Stimulated activated CD8-positive, alpha-beta memory T cell treated with anti-CD3 and anti-CD28 coated beads, Interleukin-2, amount 100 ng/mL, for 1 hour (primary cell): ENCODE results near the gene BTBD19.
"Not testable (repeated sequence)": the region's sequence is repeated elsewhere in the genome, so short reads cannot be mapped to it uniquely, and the experiment has no call there.

Experiments
- DNase-seq, 2 donors: peaks; one replicate each; pipeline ENCODE4 v3.0.0-alpha.2; 2020; ENCODE audit warnings: low read depth in 2 of 2

The BTBD19 gene

GRCh38 chr1:44808063-44808937 is at the start of gene BTBD19:
Gene BTBD19, plus strand, starts transcription at chr1:44808523. Its CDS starts 298 bp downstream, at chr1:44808821.
- DNase-seq, result no peak

- DNase-seq, result no peak
Measured at GRCh38 chr1:44759077-44759476, 49.2 kb upstream of the BTBD19 start.

- no peak for DNase-seq
Measured at GRCh38 chr1:44760876-44761275, 47.4 kb upstream of the BTBD19 start.

GRCh38 chr1:44766421-44766820 is 41.9 kb upstream of the BTBD19 start:
- DNase-seq, result not testable (repeated sequence)

GRCh38 chr1:44775078-44775929 is 33.0 kb upstream of the BTBD19 start, which contains the start of gene RPS8:
Gene RPS8, plus strand, starts transcription at chr1:44775540. Its CDS starts 57 bp downstream, at chr1:44775597.
- peak; percentile 80 to 81 for DNase-seq

GRCh38 chr1:44775930-44776729 is 32.2 kb upstream of the BTBD19 start:
- peak in 1 of 2 donors; percentile 20 for DNase-seq

- DNase-seq, result no peak
Measured at GRCh38 chr1:44776730-44777068, 31.6 kb upstream of the BTBD19 start.

GRCh38 chr1:44777547-44777946 is 30.8 kb upstream of the BTBD19 start:
- no peak for DNase-seq

GRCh38 chr1:44777969-44778635 is 30.2 kb upstream of the BTBD19 start:
- no peak for DNase-seq

GRCh38 chr1:44778705-44779576 is 29.4 kb upstream of the BTBD19 start:
- no peak for DNase-seq

GRCh38 chr1:44780583-44781121 is 27.7 kb upstream of the BTBD19 start:
- DNase-seq, result no peak

GRCh38 chr1:44783697-44784093 is 24.6 kb upstream of the BTBD19 start:
- no peak for DNase-seq

- no peak for DNase-seq
Measured at GRCh38 chr1:44784094-44785028, 24.0 kb upstream of the BTBD19 start.

- DNase-seq, result no peak
Measured at GRCh38 chr1:44785029-44785380, 23.3 kb upstream of the BTBD19 start.

- no peak for DNase-seq
Measured at GRCh38 chr1:44785501-44786137, 22.7 kb upstream of the BTBD19 start.

GRCh38 chr1:44786138-44786840 is 22.0 kb upstream of the BTBD19 start:
- peak; percentile 52 to 63 for DNase-seq

GRCh38 chr1:44786841-44787426 is 21.4 kb upstream of the BTBD19 start:
- DNase-seq, result no peak
